EL (cell line): ENCODE measurements around the gene INPP5F.
A peak's percentile ranks its signal among the peaks of the same experiment; 100 is the strongest.
"Not testable (repeated sequence)": the region's sequence is repeated elsewhere in the genome, so short reads cannot be mapped to it uniquely, and the experiment has no call there.

Experiments used
- DNase-seq: peaks from one replicate; pipeline ENCODE4 v3.0.0-alpha.2; 2016

The INPP5F gene

GRCh38 chr10:119826771-119827170, 100.9 kb downstream of the INPP5F start:
- DNase-seq, result peak; percentile 17

DNA sequence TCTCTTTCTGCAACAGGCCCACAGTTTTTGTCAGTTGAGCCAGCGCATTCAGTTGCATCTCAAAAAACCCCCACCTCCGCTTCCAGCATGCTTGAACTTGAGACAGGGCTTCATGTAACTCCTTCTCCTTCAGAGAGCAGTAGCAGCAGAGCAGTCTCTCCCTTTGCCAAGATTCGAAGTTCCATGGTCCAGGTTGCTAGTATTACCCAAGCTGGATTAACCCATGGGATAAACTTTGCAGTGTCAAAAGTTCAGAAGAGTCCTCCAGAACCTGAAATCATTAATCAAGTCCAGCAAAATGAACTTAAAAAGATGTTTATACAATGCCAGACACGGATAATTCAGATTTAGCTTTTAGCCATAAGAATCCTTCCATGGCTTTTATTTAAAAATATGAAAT, 101.6 kb downstream of the INPP5F start:
- DNase-seq, result no peak

GRCh38 chr10:119829429-119829828, 103.6 kb downstream of the INPP5F start:
- DNase-seq, result no peak

GRCh38 chr10:119830851-119831250, 105.0 kb downstream of the INPP5F start:
- DNase-seq, result no peak

DNA sequence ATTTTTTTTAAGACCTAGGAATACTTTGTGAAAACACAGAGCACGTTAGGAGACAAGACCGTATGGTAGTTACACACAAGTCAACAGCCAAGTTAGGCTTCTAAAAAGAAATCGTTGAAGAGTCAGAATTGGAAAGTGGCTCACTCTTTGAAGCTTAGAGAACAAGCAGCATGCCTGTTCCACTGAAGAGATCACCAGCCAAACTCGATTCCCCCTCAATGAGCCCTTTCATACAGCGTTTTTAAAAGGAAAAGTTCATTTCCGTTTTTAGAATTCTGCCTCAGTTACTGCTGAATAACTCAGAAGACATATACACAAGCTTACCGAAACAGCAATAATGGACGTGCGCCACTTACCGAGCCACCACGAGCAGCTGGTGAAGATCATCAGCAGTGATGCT, 105.8 kb downstream of the INPP5F start:
- DNase-seq, result no peak

DNA sequence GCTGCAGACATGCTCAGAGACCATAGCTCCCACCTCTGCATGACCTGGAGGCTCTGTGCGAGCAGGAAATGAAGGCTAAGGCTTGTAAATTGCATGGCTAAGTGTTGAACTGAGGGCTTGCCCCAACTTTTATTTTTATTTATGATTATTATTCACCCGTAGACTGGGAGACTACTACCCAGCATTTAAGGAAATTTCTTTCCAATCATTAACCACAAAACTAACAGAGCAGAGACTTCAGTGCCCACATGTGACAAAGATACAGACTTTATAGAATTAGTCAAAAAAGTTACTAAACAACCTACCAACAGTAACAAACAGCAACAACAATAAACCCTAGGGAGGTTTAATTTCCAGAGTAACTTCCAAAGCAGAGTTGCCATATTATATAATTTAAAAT, 107.1 kb downstream of the INPP5F start:
- no peak for DNase-seq

GRCh38 chr10:119834188-119834587, 108.3 kb downstream of the INPP5F start:
- peak; percentile 6 for DNase-seq

- DNase-seq, result no peak
These were observed 119.8 kb downstream of the INPP5F start for GRCh38 chr10:119845656-119846055.

GRCh38 chr10:119849031-119849789, 123.4 kb downstream of the INPP5F start:
- peak; percentile 90 for DNase-seq

DNA sequence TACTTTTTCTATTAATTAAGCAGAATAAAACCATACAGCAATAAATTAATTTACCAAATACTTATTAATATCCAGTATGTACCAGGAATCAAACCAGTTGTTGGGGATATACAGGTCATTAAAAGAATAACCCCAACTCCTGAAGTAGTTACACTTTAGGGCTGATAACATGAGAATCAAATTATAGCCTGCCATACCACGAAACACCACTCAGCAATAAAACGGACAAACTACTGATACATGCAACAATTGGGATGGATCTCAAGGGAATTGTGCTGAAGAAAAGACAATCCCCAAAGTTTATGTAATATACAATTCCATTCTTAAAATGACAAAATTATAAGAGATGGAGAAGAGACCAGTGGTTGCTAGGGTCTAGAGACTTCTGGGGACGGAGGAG, 124.1 kb downstream of the INPP5F start:
- DNase-seq, result peak; percentile 25

- no peak for DNase-seq
These were observed 126.4 kb downstream of the INPP5F start for GRCh38 chr10:119852277-119852676.

DNA sequence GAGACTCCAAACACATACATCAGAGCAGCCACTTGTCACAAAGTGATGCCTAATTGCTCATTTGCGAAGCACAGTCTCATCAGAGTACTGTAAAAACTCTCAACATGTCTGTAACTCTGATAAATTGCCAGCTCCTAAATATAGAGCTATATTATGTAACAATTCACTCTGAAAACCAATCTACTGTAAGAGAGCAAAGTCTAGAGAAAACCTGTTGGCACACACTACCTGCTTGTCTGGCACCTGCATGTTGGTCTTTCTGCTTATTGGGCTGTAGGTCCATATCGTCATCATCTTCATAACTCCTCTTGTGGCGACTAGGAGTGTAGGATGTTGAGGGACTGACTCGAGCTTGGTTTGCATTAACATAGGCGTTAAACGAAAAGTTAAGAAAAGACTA, 127.0 kb downstream of the INPP5F start:
- no peak for DNase-seq

GRCh38 chr10:119853574-119853973, 127.7 kb downstream of the INPP5F start:
- DNase-seq, result no peak

GRCh38 chr10:119858063-119858462, 132.2 kb downstream of the INPP5F start:
- no peak for DNase-seq

GRCh38 chr10:119859420-119860258, 133.8 kb downstream of the INPP5F start:
- DNase-seq, result peak; percentile 46

GRCh38 chr10:119860866-119861607, 135.2 kb downstream of the INPP5F start:
- DNase-seq, result no peak

DNA sequence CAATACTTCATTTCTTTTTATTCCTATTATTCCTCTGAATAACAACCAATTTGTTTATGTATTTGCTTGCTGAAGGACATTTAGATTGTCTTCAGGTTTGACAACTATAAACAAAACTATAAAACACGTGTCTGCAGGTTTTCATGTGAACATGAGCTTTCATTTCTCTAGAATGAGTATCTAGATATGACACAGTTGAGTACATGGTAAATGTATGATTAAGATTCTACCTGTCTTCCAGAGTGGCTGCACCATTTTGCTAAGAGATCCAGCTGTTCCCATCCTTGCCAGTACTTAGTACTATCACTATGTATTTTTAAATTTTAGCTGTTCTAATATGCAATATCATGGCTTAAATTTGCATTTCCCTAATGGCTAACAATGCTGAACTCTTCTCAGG, 136.7 kb downstream of the INPP5F start:
- no peak for DNase-seq

DNA sequence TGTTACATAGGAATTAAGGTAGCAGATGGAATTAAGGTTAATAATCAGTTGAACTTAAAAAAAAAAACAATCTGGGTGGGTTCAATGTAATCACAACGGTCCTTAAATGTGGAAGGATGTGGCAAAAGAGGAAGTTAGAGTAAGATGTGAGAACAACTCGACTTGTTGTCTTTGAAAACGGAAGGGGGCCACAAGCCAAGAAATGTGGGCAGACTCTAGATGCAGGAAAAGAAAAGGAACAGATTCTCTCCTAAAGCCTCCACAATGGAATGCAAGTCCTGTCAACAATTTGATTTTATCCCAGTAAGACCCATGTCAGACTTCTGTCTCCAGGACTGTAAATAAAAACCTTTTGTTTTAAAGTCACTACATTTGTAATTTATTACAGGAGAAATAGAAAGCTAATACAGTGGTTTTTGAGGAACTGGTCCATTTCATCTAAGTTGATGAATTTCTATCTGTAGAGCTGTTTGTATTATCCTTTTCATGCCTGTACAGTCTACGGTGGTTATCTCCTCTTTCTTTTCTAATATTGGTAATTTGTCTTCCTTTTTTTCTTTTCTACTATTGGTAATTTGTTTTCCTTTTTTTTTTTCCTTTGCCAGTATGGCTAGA, 138.2 kb downstream of the INPP5F start:
- no peak for DNase-seq

GRCh38 chr10:119865699-119866240, 139.9 kb downstream of the INPP5F start:
- no peak for DNase-seq

- DNase-seq, result no peak
These were observed 141.5 kb downstream of the INPP5F start for GRCh38 chr10:119867317-119867716.

DNA sequence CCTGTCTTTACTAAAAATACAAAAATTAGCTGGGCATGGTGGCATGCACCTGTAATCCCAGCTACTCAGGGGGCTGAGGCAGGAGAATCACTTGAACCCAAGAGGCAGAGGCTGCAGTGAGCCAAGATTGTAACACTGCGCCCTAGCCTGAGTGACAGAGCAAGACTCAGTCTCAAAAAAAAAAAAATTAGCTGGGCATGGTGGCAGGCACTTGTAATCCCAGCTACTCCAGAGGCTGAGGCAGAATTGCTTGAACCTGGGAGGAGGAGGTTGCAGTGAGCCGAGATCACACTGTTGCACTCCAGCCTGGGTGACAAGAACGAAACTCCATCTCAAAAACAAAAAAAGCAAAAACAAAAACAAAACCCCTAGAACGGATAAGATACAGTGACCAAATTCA, 143.5 kb downstream of the INPP5F start:
- not testable (repeated sequence) for DNase-seq

DNA sequence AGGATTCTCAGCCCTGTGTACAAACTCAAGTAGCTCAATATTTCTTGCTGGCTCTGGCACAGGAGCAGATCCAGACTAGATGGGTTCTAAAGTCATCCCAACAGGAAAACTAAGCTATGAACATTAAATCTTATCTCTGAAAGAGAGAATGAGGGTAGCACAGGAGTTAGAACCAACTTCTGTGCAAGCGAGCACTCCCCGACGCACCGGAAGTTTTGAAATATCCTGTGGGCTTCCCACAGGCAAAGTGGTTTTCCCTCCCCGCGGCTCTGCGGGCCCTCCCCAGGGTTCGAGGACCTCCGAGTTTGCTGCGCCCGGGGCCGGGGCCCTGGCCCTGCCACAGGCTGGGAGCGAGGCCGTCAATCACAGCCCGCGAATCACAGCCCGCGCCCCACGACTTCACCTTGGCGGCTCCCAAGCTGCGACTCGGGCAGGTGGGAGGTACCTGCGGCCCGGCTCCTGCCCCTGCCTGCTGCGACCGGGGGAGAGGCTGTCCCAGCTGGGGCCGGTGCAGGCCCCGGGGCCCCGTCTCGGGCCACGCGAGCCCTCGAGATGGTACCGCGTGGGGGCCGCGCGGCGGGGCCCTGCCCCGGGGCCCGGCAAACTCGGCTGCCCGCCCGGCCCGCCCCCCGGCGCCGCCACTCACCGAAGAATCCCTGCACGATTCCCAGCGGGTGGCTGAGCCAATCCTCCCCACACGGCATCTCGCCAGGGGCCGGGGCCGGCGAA, 146.2 kb downstream of the INPP5F start:
- DNase-seq, result peak; percentile 51
